ENCODE data around the gene SYCP2L.
"Not testable (repeated sequence)": the region's sequence is repeated elsewhere in the genome, so short reads cannot be mapped to it uniquely, and the experiment has no call there.

Gene SYCP2L

GRCh38 chr6:10882253-10882630 lies 4.6 kb upstream of the SYCP2L start:
- not testable (repeated sequence) for DNase-seq

GRCh38 chr6:10882657-10883171 lies 4.1 kb upstream of the SYCP2L start:
- no peak for DNase-seq

- no peak for DNase-seq
Observed at GRCh38 chr6:10883312-10884244, 3.3 kb upstream of the SYCP2L start.

GRCh38 chr6:10884245-10884972 lies 2.4 kb upstream of the SYCP2L start:
- no peak for DNase-seq

- DNase-seq = not testable (repeated sequence)
Observed at GRCh38 chr6:10886365-10886690, 524 bp upstream of the SYCP2L start.

- no peak for DNase-seq
Observed at GRCh38 chr6:10890151-10890550, 3.3 kb downstream of the SYCP2L start.

- DNase-seq = no peak
Observed at GRCh38 chr6:10891960-10892359, 5.1 kb downstream of the SYCP2L start.

- no peak for DNase-seq
Observed at GRCh38 chr6:10894958-10895357, 8.1 kb downstream of the SYCP2L start.

GRCh38 chr6:10896691-10897090 lies 9.8 kb downstream of the SYCP2L start:
- no peak for DNase-seq

GRCh38 chr6:10901770-10902169 lies 14.9 kb downstream of the SYCP2L start:
- DNase-seq = no peak

GRCh38 chr6:10904015-10904414 lies 17.2 kb downstream of the SYCP2L start:
- no peak for DNase-seq

GRCh38 chr6:10908228-10908627 lies 21.4 kb downstream of the SYCP2L start:
- DNase-seq = no peak

- DNase-seq = not testable (repeated sequence)
Observed at GRCh38 chr6:10919520-10919919, 32.7 kb downstream of the SYCP2L start.

GRCh38 chr6:10933126-10933525 lies 46.3 kb downstream of the SYCP2L start:
- DNase-seq = no peak

GRCh38 chr6:10939840-10940239 lies 53.0 kb downstream of the SYCP2L start:
- no peak for DNase-seq

- DNase-seq = no peak
Observed at GRCh38 chr6:10945845-10946244, 59.0 kb downstream of the SYCP2L start.

GRCh38 chr6:10947966-10948365 lies 61.1 kb downstream of the SYCP2L start:
- no peak for DNase-seq

- DNase-seq = no peak
Observed at GRCh38 chr6:10949579-10950490, 63.0 kb downstream of the SYCP2L start.

GRCh38 chr6:10951675-10952282 lies 64.9 kb downstream of the SYCP2L start:
- DNase-seq = peak; percentile 53

GRCh38 chr6:10954590-10955010 lies 67.7 kb downstream of the SYCP2L start:
- DNase-seq = peak; percentile 85

- DNase-seq = no peak
Observed at GRCh38 chr6:10956776-10957175, 69.9 kb downstream of the SYCP2L start.

- no peak for DNase-seq
Observed at GRCh38 chr6:10957414-10957886, 70.6 kb downstream of the SYCP2L start.
